ENCODE results near the gene AQP5.
A peak's percentile ranks its signal among the peaks of the same experiment; 100 is the strongest.

AQP5 gene

DNA sequence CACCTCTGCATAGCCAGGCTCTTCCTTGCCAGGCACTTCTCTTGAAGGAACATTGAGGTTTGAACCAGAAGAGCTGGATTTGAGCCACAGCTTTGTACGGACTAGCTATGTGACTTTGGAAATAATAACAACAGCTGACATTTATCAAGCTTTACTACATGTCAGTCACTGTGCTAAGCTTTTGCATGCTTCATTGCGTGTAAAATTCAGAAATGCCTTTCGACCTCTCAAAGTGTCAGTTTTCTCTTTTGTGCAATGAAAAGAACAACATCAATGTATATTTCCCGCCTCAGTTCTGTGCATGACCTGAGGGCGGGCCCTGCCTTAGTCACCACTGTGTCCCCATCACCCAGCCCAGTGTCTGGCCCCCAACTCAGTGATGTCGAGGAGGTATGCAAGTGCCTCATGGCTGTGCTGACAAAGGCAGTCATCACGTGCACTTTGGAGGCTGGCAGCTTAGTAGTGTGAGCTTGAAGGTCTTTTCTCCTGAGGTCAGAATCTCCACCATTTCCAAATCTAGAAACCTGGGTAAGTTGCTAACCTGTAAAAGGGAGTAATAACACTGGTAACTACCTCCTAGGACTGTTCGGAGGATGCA, 29.0 kb upstream of the AQP5 start:
- DNase-seq = no peak

GRCh38 chr12:49933796-49934195, 27.9 kb upstream of the AQP5 start:
- no peak for DNase-seq

GRCh38 chr12:49934505-49934904, 27.2 kb upstream of the AQP5 start:
- DNase-seq = no peak

- DNase-seq = no peak
Observed at GRCh38 chr12:49936925-49937324, 24.7 kb upstream of the AQP5 start.

GRCh38 chr12:49937639-49938300, 23.9 kb upstream of the AQP5 start:
- no peak for DNase-seq

GRCh38 chr12:49939307-49939706, 22.4 kb upstream of the AQP5 start:
- no peak for DNase-seq

DNA sequence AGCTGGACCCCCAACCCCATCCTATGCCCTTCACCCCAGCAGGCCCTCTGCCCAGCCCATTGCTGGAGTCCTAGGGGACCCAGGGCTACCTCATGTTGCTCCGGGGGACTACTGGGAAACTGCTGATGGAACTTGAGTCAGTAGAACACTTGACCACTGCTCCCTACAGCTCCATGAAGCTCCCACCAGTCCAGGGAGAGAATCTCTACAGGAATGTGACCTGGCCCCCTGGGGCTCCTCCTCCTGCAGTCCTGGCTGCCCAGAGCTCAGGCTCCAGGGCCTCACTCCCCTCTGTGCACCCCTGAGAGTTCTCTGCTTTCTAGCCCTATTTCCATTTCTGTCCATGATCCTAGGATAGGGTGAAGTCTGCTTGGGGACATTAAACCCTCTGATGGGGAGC, 22.0 kb upstream of the AQP5 start:
- no peak for DNase-seq

DNA sequence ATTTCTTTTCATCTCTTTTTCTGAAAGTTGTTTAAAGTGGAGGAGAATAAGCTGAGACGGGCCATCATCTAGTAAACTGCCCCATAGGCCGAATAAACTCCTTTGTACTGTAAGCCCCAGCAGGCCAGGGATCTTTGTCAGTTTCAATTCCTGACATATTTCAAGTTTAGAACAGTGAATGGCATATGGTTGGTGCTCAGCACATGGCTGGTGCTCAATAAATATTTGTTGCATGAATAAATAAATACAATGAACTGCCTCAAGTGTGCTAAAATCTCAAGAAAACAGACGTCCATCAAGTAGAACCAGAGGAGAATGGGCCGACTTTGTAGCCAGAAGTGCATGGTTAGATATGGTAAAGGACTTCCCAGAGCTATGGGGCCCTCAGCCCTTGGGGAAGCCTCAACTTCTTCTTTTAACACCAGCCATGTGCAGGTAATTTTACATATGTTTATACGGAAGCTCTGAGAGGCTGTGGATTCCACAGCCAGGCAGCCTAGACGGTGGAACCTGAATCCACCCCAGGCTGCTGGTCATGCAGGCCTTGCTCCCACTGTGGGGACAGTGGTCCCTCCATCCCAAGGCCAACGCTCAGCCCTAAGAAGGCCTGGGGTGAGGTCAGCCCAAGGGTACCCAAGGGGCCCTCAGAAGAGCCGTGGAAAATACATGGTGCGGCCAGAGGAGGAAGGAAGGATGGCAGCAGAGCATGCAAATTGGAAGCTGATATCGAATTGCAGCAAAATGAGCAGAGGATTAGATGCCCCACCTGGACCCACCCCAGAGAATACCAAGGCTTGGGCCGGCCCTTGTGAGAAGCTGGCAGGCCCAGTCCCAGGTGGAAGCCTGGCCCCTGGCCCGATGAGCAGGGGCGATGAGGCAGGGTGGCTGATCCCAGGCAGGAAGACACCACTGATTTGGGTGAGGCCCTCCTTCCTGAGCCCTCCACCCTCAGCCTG, 19.8 kb upstream of the AQP5 start:
- DNase-seq = no peak

- no peak for DNase-seq
Observed at GRCh38 chr12:49942512-49942893, 19.2 kb upstream of the AQP5 start.

- DNase-seq = no peak
Observed at GRCh38 chr12:49942921-49943624, 18.6 kb upstream of the AQP5 start.

DNA sequence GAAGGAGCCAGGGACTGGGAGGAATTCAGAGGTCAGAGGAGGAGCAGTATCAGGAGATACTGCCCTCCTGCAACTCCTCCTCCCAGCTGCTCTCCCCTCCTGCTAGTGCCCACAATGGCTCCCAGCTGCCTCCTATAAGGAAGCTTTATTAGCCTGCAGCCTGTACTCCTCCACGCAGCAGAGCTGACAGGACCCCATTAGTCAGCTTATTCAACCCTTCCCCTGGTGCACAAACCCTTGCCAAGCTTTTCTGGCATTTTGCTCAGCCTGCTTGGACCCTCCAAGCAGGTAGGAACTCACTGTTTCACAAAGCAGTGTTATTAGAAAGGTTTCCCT, 18.1 kb upstream of the AQP5 start:
- no peak for DNase-seq

DNA sequence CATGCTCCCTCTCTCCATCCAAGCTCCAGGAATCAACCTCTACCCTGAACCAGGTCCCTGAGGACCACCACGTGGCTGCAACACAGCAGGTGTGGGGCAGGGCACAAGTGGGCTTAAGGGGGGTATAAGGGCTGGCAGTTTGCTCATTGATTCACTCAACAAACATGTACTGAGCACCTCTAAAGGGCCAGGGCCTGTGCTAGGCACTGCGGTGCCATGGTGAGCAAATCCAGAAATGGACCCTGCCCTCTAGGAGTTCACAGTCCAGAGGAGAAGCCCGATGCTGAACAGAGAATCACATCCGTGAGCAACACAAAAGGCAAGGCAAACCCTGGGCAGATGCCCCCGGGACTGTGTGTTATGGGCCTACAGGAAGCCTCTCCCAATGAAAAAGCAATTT, 17.6 kb upstream of the AQP5 start:
- no peak for DNase-seq

DNA sequence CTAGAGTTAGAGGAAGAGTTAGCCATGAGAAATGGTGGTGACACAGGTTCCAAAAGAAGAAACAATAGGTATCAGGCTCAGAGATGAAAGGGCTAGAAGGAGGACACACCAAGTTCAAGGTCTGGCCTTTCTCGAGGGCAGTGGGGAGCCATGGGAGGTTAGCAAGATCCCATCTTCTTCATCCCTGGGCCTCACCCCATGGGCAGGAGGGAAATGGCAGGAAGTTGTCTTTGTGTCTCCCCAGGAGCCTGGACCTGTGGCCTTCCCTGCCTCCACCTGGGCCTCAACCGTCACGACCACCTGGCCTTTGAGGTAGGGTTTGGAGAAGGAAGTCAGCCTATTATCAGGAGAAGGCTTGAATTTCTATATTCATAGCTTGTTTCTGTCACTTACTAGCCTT, 17.0 kb upstream of the AQP5 start:
- no peak for DNase-seq

GRCh38 chr12:49945394-49946080, 16.1 kb upstream of the AQP5 start:
- DNase-seq = peak; percentile 36

- peak; percentile 56 for DNase-seq
Observed at GRCh38 chr12:49946086-49946485, 15.6 kb upstream of the AQP5 start.

DNA sequence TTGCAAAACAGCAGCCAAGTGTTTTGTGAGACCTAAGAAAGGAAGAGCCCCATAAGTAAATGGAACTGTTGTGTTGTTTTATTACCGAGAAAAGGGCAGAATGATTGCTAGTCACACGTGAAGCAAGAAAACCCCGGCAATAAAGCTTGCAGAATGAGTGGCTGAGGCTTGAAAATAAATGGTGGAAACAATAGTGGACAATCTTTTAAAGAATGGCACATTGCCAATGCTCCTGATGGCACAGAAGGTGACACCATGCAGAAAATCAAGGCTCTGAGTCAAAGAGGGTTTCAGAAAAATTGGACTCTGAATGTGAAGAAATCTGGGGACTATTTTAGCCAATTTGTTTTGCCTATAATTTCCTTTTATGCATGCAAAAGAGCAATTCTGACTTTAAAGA, 15.2 kb upstream of the AQP5 start:
- peak; percentile 54 for DNase-seq

DNA sequence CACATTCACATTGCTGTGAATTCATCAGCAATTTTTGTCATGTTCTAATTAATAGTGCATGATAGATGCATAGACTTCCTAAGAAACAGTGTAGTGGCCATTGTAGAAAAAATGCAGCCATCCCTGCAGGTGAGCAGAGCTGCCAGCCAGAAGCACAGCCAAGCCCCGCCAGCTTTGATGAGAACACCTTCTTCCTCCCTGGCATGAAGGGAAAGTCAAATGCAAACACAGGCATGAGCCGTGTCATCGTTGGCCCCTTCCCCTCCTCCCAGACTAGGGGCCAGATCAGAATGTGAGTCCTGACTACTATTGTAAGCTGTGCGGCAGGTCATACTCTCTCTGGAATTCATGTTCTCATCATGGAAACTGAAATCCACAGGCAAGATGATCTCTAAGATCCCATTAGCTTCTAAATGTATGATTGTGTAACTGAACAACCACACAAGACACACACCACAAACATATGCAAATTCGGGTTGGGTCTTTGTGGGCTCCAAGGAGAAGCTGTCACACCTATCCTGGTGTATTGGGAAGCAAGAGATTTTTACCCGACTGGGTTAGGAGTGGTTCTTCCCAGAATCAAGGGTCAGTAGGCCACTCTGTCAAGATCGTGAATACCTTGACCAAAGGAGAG, 14.0 kb upstream of the AQP5 start:
- DNase-seq = no peak

DNA sequence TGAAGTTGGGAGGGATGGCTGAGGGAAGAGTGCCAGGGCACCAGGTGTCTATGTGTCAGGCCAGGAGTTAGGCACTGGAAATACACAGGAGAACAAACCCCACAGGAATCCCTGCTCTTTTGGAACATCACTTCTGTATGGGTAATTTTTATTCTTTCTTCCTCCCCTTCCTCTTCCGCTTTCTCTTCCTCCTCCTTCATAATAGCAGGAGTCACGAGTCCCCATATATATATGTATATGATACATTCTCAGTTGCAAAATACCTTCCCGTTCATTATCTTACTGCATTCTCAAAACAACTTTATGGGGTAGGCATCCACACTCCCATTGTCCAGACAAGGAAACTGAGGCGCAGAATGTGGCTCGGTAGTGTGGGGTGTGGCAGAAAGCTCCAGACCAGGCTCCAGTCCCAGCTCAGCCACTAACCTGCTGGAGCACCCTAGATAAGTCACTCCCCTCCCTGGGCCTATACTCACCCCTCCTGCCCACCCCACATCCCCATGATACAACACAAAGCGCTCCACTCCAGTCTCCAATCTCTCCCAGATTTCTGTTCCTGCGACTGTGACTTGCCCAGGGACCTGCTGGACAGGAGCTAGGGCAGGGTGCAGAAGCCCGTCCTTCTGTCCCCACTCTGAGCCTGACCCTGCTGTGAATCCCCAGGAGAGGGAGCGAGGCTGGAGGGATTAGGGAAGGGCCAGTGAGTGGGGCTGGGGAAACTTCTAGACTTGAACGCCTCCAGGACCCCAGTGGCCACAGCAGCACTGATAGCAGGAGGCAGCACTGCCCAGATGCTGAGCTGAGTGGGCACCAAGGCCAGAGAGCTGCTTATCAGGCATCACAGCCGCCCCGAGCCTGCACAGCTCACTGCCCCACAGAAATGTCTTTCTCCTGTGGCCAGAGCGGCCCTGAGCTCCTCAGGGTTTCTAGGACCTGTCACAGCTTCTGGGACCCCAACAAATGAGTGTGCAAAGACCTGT, 12.5 kb upstream of the AQP5 start:
- no peak for DNase-seq

DNA sequence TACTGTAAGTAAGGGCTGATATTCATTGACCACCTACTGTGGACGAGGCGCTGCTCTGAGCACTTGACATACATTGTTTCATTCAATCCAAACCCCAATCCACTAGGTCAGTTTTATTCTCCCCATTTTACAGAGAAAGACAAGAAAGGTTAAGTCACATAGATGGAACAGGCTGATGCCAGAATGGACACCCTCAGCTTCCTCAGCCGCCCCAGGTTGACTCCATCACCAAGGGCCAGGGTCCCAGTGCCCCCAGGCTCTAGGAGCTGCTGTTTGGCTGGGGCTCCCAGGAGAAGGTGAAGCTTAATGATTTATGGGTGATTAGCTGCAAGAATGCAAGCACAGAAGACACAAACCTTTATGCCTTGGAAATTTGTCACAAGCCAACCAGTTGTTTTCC, 11.8 kb upstream of the AQP5 start:
- DNase-seq = no peak

DNA sequence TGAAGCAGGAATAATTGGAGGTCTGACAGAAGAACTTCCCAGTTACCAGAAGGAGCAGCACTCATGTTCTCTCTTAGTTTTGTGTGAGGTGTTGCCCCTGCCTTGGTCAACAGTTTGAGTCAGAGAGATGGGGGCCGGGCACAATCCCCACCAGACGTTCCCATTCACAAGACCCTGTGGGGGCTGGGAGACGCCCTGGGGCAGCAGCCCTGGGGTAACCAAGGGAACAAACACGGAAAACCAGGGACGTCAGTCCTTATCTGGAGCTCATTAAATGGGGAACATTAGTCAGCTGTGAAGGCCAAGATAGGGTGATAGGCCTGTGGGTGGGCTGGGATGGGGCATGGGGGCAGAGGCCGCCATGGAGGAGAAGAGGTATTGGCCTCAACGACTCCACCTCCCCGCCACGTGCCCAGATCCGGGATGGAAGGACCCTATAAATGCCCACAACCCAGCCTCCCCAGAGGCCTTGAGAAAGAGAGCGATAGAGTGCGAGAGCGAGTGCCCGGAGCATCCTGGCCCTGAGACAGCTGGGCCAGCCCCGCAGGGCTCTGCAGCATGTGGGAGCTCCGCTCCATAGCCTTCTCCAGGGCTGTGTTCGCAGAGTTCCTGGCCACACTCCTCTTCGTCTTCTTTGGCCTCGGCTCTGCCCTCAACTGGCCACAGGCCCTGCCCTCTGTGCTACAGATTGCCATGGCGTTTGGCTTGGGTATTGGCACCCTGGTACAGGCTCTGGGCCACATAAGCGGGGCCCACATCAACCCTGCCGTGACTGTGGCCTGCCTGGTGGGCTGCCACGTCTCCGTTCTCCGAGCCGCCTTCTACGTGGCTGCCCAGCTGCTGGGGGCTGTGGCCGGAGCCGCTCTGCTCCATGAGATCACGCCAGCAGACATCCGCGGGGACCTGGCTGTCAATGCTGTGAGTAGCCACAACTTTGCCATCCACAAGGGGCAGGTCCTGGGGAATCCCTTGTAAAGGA, 11.1 kb upstream of the AQP5 start, which contains the start of gene AQP2:
AQP2 (plus strand) TSS at position 465 of the 979 bp plus-strand sequence; CDS start at position 559, 94 bp downstream.
- DNase-seq = no peak

Data from DMS79 treated with DMSO at 0.1 percent for 48 hours (cell line).